HK-2 (cell line): ENCODE results near the gene VAMP1.

Experiments used
- DNase-seq: peaks from one replicate; pipeline ENCODE4 v3.0.0-alpha.2; 2018; ENCODE audit not compliant: unreplicated experiment

Gene VAMP1

GRCh38 chr12:6425590-6426531, 44.6 kb downstream of the VAMP1 start:
- DNase-seq: no peak

GRCh38 chr12:6424866-6425265, 45.6 kb downstream of the VAMP1 start:
- DNase-seq: no peak

GRCh38 chr12:6424008-6424347, 46.5 kb downstream of the VAMP1 start:
- DNase-seq: no peak

- DNase-seq: peak; percentile 74
These were observed 47.0 kb downstream of the VAMP1 start for GRCh38 chr12:6423267-6424007.

- DNase-seq: no peak
These were observed 50.1 kb downstream of the VAMP1 start for GRCh38 chr12:6420364-6420763.

GRCh38 chr12:6418796-6419195, 51.7 kb downstream of the VAMP1 start:
- no peak for DNase-seq

- DNase-seq: no peak
These were observed 53.9 kb downstream of the VAMP1 start for GRCh38 chr12:6416596-6416995.
